Ishikawa (cell line): Measurements from ENCODE around the gene PSMD2.

ENCODE experiments used
- CEBPB ChIP-seq: IDR thresholded peaks from 2 replicates; pipeline ENCODE4 v1.6.1; 2012
- CREB1 ChIP-seq: IDR thresholded peaks from 2 replicates; pipeline ENCODE4 v1.6.1; 2012; ENCODE audit warnings: low read depth
- EGR1 ChIP-seq: IDR thresholded peaks from 2 replicates; pipeline ENCODE4 v1.6.1; 2012
- EP300 ChIP-seq: IDR thresholded peaks from 2 replicates; pipeline ENCODE4 v1.6.1; 2012; ENCODE audit warnings: borderline replicate concordance
- FOXM1 ChIP-seq: IDR thresholded peaks from 2 replicates; pipeline ENCODE4 v1.6.1; 2012; ENCODE audit warnings: low read depth, borderline replicate concordance
- MAX ChIP-seq: IDR thresholded peaks from 2 replicates; pipeline ENCODE4 v1.6.1; 2012
- NFIC ChIP-seq: IDR thresholded peaks from 2 replicates; pipeline ENCODE4 v1.6.1; 2012
- RAD21 ChIP-seq: IDR thresholded peaks from 2 replicates; pipeline ENCODE4 v1.6.1; 2012; ENCODE audit warnings: low read depth
- REST ChIP-seq: IDR thresholded peaks from 2 replicates; pipeline ENCODE4 v1.6.1; 2012; ENCODE audit warnings: low read depth, mild to moderate bottlenecking
- TAF1 ChIP-seq: IDR thresholded peaks from 2 replicates; pipeline ENCODE4 v1.6.1; 2012; ENCODE audit warnings: low read depth, mild to moderate bottlenecking
- TEAD4 ChIP-seq: IDR thresholded peaks from 2 replicates; pipeline ENCODE4 v1.6.1; 2012
- YY1 ChIP-seq: IDR thresholded peaks from 2 replicates; pipeline ENCODE4 v1.6.1; 2012; ENCODE audit warnings: low read depth
- ZBTB7A ChIP-seq: IDR thresholded peaks from 2 replicates; pipeline ENCODE4 v1.6.1; 2012; ENCODE audit warnings: low read depth

GRCh38 chr3:184321666-184322065, 22.6 kb downstream of the PSMD2 start:
- TF ChIP-seq TAF1 = no peak
- no peak for TF ChIP-seq RAD21
- no peak for TF ChIP-seq CEBPB
- TF ChIP-seq FOXM1 = no peak
- TF ChIP-seq REST = no peak
- no peak for TF ChIP-seq TEAD4
- no peak for TF ChIP-seq EP300
- no peak for TF ChIP-seq NFIC
- no peak for TF ChIP-seq EGR1
- no peak for TF ChIP-seq CREB1
- no peak for TF ChIP-seq YY1
- TF ChIP-seq MAX = no peak
- no peak for TF ChIP-seq ZBTB7A
